WERI-Rb-1 (cell line): ENCODE data around the gene EYS.
A peak's percentile ranks its signal among the peaks of the same experiment; 100 is the strongest.
"Not testable (repeated sequence)": the region's sequence is repeated elsewhere in the genome, so short reads cannot be mapped to it uniquely, and the experiment has no call there.

ENCODE experiments used
- DNase-seq: peaks from one replicate; pipeline ENCODE4 v3.0.0-alpha.2; 2020
- H3K27ac ChIP-seq: fragments of 250-450 bp; sonication (Bioruptor Pico); 2 replicates; pipeline ENCODE4 v1.5.1; 2020; ENCODE audit warnings: mild to moderate bottlenecking, moderate library complexity
- H3K27me3 ChIP-seq: fragments of 250-450 bp; sonication (Bioruptor Pico); 2 replicates; pipeline ENCODE4 v1.5.1; 2021; ENCODE audit warnings: mild to moderate bottlenecking, low read depth, moderate library complexity; ENCODE audit not compliant: insufficient read depth, severe bottlenecking
- H3K36me3 ChIP-seq: fragments of 250-450 bp; sonication (Bioruptor Pico); 2 replicates; pipeline ENCODE4 v1.5.1; 2020; ENCODE audit warnings: mild to moderate bottlenecking, moderate library complexity
- H3K4me3 ChIP-seq: 2 replicates; pipeline ENCODE4 v1.5.1; 2011; ENCODE audit warnings: low read depth, mild to moderate bottlenecking, control low read depth, low read length
- H3K9me3 ChIP-seq: fragments of 250-450 bp; sonication (Bioruptor Pico); 2 replicates; pipeline ENCODE4 v1.5.1; 2021; ENCODE audit warnings: mild to moderate bottlenecking, moderate library complexity; ENCODE audit not compliant: severe bottlenecking
- TF ChIP-seq, protein P1 (sequence below): IDR thresholded peaks from 2 replicates; pipeline ENCODE4 v1.5.1; 2011; ENCODE audit warnings: low read depth, mild to moderate bottlenecking, control low read depth, inconsistent platforms, low read length

EYS gene

DNA sequence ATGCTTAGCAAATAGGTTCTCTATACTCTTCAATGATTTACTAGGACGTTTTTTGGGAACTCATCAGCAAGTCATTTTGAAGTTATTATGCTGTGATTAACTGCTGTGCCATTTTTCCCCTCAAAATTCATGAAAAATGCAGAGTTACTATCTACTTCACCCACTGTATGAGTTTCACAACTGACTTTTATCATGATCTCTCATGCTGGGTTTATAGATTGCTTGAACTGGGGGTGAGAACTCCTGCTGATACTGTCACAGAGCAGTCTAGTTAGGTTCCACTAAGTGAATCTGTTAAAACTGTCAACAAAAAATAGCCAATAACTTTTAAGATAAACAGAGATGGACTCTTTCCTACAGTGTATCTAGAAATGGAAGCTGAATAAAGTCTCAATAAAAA lies 136.7 kb downstream of the EYS start:
- no peak for DNase-seq
- no peaks in the 10 kb centered on the region for H3K27me3 ChIP-seq
- TF ChIP-seq, protein P1, sequence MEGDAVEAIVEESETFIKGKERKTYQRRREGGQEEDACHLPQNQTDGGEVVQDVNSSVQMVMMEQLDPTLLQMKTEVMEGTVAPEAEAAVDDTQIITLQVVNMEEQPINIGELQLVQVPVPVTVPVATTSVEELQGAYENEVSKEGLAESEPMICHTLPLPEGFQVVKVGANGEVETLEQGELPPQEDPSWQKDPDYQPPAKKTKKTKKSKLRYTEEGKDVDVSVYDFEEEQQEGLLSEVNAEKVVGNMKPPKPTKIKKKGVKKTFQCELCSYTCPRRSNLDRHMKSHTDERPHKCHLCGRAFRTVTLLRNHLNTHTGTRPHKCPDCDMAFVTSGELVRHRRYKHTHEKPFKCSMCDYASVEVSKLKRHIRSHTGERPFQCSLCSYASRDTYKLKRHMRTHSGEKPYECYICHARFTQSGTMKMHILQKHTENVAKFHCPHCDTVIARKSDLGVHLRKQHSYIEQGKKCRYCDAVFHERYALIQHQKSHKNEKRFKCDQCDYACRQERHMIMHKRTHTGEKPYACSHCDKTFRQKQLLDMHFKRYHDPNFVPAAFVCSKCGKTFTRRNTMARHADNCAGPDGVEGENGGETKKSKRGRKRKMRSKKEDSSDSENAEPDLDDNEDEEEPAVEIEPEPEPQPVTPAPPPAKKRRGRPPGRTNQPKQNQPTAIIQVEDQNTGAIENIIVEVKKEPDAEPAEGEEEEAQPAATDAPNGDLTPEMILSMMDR: no peak
- H3K27ac ChIP-seq: no peak overlapping the region
- H3K4me3 ChIP-seq: no peak overlapping the region
- H3K9me3 ChIP-seq: no peaks in the 10 kb centered on the region
- no peaks in the 10 kb centered on the region for H3K36me3 ChIP-seq

DNA sequence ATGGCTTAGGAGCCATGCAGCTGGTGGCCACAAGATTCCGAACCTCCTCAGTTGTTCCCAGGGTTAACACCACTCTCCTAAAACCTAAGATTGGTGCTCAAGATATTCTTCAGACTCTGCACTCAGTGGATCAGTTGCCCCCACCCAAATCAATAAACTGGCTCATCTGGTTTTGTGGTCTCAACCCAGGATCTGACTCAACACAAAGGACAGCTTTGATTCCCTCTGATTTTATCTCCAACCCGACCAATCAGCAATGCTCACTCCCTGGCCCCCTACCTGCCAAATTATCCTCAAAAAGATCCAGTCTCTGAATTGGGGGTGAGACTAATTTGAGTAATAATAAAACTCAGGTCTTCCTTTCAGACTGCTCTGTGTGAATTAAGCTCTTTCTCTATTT lies 137.5 kb downstream of the EYS start:
- no peak for DNase-seq
- H3K27me3 ChIP-seq: no peaks in the 10 kb centered on the region
- no peaks in the 10 kb centered on the region for H3K36me3 ChIP-seq
- no peak overlapping the region for H3K4me3 ChIP-seq
- H3K27ac ChIP-seq: no peak overlapping the region
- TF ChIP-seq, protein P1: no peak
- H3K9me3 ChIP-seq: no peaks in the 10 kb centered on the region

DNA sequence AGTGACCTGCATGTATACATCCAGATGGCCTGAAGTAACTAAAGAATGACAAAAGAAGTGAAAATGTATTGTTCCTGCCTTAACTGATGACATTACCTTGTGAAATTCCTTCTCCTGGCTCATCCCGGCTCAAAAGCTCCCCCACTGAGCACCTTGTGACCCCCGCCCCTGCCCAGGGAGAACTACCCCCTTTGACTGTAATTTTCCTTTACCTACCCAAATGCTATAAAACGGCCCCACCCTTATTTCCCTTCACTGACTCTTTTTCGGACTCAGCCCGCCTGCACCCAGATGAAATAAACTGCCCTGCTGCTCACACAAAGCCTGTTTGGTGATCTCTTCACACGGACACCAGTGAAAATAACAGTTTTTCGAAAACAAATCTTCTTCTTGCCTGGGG lies 138.0 kb downstream of the EYS start:
- not testable (repeated sequence) for H3K4me3 ChIP-seq, H3K27ac ChIP-seq, H3K9me3 ChIP-seq, H3K27me3 ChIP-seq, DNase-seq, H3K36me3 ChIP-seq

DNA sequence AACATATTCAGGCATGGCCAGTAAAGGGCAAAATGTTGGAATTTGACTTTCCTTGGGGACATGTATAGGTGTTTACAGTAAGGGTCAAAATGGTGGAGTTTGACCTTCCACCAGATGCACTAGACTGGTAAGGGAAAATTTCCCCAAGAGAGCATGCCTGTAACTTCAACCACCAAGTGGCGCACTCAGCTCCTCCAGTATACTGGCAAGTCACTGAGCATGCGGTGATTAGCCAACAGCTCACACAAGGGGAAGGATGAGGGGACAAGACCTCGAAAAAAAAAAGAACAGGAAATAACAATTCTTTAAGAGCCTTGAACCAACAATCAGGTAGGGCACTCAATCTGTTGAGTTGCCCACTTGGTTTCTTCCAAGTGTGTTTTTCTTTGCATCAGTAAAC lies 140.9 kb downstream of the EYS start:
- H3K9me3 ChIP-seq: no peaks in the 10 kb centered on the region
- DNase-seq: no peak

DNA sequence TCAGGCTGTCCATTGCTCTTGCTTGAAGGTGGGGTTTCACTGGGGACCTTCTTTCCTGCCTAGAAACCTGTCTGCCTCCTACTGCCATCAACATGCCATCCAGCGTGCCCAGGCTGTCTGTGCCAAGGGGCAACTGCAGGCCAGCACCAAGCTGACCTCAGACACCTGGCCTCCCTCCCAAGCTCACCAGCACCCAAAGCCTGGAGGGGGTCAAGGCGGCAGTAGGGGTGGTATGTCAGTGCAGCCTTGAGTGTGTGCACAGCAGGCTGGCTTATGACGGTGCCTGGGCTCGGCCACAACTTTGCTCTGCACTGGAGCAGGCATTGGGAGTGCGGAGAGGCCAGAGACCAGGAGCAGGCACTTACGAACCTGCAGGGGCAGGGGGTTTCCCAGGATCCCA lies 149.0 kb downstream of the EYS start:
- no peaks in the 10 kb centered on the region for H3K27me3 ChIP-seq
- TF ChIP-seq, protein P1: no peak

More for the DNA sequence above, 140.9 kb downstream of the EYS start:
- Histone ChIP-seq H3K27me3 (no peaks in the 10 kb centered on the region), H3K27ac (no peak overlapping the region), H3K4me3 (no peak overlapping the region), H3K36me3 (no peaks in the 10 kb centered on the region)
- TF ChIP-seq, protein P1: peak; percentile 4; the same call in 1 of the 2 replicates

DNA sequence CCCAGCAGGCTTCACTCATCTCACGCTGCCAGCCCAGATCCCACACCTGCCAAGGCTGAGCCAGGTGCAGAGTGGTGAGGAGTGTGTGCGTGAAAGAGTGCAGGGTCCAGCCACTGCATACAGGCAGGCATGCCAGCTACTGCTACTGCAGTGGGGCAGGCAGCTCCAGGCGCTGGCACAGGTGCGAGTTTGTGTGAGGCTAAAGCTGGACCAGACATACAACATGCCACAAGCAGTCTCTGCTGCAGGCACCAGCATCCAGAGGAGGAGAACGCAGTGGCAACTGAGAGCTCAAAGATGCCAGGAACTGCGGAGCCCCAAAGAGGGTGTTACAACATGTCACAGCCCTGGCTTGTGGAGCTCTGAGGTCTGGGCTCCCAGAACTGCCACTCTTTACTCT lies 149.8 kb downstream of the EYS start:
- TF ChIP-seq, protein P1: no peak
- H3K9me3 ChIP-seq: no peaks in the 10 kb centered on the region

More for the DNA sequence above, 149.0 kb downstream of the EYS start:
- DNase-seq: no peak
- Histone ChIP-seq H3K36me3 (no peaks in the 10 kb centered on the region; the same call in 1 of the 2 replicates), H3K4me3 (no peak overlapping the region), H3K27ac (no peak overlapping the region), H3K9me3 (no peaks in the 10 kb centered on the region)

More for the DNA sequence above, 149.8 kb downstream of the EYS start:
- no peak for DNase-seq
- no peaks in the 10 kb centered on the region; the same call in 1 of the 2 replicates for H3K36me3 ChIP-seq
- no peaks in the 10 kb centered on the region for H3K27me3 ChIP-seq
- no peak overlapping the region for H3K27ac ChIP-seq
- no peak overlapping the region for H3K4me3 ChIP-seq
